SKM-1 treated with dmso at 0.1 percent for 144 hours (cell line): Measurements from ENCODE around the gene CFAP97D1.
"Not testable (repeated sequence)": the region's sequence is repeated elsewhere in the genome, so short reads cannot be mapped to it uniquely, and the experiment has no call there.

ENCODE experiments used
- DNase-seq: peaks from one replicate; lab custom pipeline; 2025; ENCODE audit not compliant: unreplicated experiment; lab: John Stamatoyannopoulos, UW

CFAP97D1 gene

GRCh38 chr17:43792668-43793067 is 12.4 kb downstream of the CFAP97D1 start:
- not testable (repeated sequence) for DNase-seq

GRCh38 chr17:43798024-43798423 is 17.8 kb downstream of the CFAP97D1 start:
- DNase-seq: not testable (repeated sequence)

GRCh38 chr17:43799047-43799446 is 18.8 kb downstream of the CFAP97D1 start:
- DNase-seq: no peak

- DNase-seq: no peak
Measured at GRCh38 chr17:43800736-43801135, 20.5 kb downstream of the CFAP97D1 start.

GRCh38 chr17:43801844-43802243 is 21.6 kb downstream of the CFAP97D1 start:
- DNase-seq: no peak

- DNase-seq: no peak
Measured at GRCh38 chr17:43803758-43804157, 23.5 kb downstream of the CFAP97D1 start.

GRCh38 chr17:43805117-43805516 is 24.9 kb downstream of the CFAP97D1 start:
- no peak for DNase-seq

GRCh38 chr17:43808076-43808475 is 27.8 kb downstream of the CFAP97D1 start:
- DNase-seq: no peak

- no peak for DNase-seq
Measured at GRCh38 chr17:43809121-43809520, 28.9 kb downstream of the CFAP97D1 start.

GRCh38 chr17:43810226-43810715 is 30.0 kb downstream of the CFAP97D1 start:
- no peak for DNase-seq

GRCh38 chr17:43810823-43811222 is 30.6 kb downstream of the CFAP97D1 start:
- no peak for DNase-seq

GRCh38 chr17:43812396-43813265 is 32.4 kb downstream of the CFAP97D1 start:
- DNase-seq: no peak

DNA sequence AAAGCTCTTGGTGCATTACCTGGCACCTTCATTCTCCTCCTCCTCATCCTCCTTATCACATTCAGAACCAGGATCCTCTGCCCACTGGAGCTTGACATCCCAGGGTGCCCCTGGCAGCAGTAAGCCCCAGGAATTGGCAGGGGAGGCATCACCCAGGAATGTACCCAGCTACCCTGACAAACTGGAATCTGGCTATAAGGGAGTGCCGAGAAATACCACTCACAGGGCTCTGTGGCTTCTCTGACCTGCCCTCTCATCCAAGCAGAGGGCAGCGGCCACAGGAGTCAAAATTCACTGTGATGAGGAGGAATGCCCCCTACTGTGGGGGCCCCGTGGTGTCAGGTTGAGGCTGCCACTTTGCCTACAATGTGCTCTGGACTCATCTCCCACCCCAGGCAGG is 33.2 kb downstream of the CFAP97D1 start:
- no peak for DNase-seq

DNA sequence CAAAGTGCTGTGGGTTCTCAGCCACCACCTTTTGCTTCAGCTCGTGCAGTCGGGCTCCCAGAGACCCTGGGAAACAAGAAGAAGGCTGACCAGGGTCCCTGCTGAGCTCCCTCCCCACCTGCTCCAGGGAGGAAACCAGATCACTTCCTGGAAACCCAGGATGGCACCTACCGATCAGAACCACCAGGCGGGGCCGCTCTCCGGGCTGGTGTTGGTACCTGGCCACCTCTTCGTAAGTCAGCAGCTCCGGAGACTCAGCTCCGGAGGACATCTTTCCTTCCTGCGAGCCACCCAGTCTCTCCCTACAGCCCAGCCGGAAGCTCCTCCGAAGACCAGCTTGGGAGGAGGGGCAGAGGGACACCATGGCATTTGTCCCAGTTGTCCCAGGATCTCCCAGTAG is 33.8 kb downstream of the CFAP97D1 start:
- DNase-seq: no peak

- DNase-seq: no peak
Measured at GRCh38 chr17:43814714-43815113, 34.5 kb downstream of the CFAP97D1 start.

- no peak for DNase-seq
Measured at GRCh38 chr17:43816336-43817320, 36.4 kb downstream of the CFAP97D1 start.

GRCh38 chr17:43817826-43818225 is 37.6 kb downstream of the CFAP97D1 start:
- no peak for DNase-seq

GRCh38 chr17:43818966-43819365 is 38.7 kb downstream of the CFAP97D1 start:
- DNase-seq: no peak

- DNase-seq: no peak
Measured at GRCh38 chr17:43820759-43821158, 40.5 kb downstream of the CFAP97D1 start.

DNA sequence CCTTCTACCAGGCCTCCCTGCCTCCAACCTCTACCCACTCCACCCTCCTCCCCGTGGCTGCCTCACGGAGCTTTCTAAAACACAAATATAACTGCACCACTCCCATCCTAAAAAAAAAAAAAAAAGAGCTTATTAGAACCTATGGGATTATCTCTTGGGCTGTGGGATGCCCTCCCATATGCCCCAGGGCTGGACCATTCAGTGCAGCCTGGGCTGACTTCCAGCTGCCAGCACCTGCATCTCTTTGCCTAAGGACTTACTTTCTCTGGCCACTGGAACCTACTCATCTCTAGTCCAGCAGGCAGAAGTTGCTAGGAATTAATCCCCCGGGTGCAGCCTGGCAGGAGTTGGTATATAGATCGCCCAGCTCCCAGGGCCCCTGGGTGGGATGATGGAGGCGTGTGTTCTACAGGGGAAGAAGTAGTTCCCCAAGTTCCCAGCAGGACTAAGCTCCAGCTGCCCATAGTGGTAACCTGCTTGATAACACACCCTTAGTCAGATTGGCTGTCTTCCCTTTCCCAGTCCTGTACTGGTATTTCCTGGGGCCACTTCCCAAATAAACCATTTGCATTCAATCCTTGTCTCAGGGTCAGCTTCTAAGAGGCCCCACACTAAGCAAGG is 42.4 kb downstream of the CFAP97D1 start:
- no peak for DNase-seq
